Epidermal melanocyte (primary cell): ENCODE results near the gene GYPC.
"Not testable (repeated sequence)": the region's sequence is repeated elsewhere in the genome, so short reads cannot be mapped to it uniquely, and the experiment has no call there.

ENCODE experiments used
- DNase-seq: peaks from one replicate; pipeline ENCODE4 v3.0.0; 2011; ENCODE audit warnings: low spot score; ENCODE audit not compliant: insufficient read length

The GYPC gene

DNA sequence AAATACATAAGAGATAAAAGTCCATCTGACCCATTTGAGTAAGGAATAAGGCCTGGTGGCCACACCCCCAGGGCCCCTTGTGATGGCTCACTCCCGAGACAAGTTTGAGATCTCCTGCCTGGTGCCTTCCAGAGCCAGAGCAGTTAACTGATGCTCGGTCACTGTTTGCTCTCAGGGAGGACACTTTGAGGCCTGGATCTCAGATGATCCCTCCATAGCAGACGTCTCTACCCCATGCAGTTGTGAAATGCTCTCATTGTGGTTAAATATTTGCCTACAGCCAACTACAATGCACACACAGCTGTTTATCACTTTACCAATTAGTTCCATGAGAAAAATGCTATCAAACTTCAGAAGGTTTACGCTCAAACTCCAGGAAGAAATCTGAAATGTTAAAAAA, 12.3 kb downstream of the GYPC start:
- DNase-seq: no peak

GRCh38 chr2:126669772-126670171, 13.8 kb downstream of the GYPC start:
- DNase-seq: peak; percentile 53

DNA sequence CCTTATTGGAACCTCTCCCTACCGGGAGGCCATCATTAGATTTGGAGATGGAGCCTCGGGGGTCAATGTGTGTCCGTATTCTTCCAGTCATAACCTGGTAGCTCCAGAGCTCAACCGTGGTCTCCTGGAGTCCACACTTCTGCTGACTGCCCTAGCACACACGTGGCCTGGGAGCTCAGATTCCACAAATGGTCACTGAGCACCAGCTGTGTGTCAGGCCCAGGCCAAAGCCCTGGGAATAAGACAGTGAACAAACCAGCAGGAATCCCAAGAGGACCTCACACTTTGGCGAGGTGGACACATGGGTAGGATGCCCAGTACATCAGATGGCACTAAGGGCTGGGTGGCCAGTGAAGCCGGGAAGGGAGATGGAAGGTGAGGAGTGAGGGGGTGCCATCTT, 15.5 kb downstream of the GYPC start:
- no peak for DNase-seq

- no peak for DNase-seq
Measured at GRCh38 chr2:126672980-126673605, 17.1 kb downstream of the GYPC start.

- no peak for DNase-seq
Measured at GRCh38 chr2:126674075-126674744, 18.3 kb downstream of the GYPC start.

- DNase-seq: no peak
Measured at GRCh38 chr2:126675637-126676036, 19.7 kb downstream of the GYPC start.

DNA sequence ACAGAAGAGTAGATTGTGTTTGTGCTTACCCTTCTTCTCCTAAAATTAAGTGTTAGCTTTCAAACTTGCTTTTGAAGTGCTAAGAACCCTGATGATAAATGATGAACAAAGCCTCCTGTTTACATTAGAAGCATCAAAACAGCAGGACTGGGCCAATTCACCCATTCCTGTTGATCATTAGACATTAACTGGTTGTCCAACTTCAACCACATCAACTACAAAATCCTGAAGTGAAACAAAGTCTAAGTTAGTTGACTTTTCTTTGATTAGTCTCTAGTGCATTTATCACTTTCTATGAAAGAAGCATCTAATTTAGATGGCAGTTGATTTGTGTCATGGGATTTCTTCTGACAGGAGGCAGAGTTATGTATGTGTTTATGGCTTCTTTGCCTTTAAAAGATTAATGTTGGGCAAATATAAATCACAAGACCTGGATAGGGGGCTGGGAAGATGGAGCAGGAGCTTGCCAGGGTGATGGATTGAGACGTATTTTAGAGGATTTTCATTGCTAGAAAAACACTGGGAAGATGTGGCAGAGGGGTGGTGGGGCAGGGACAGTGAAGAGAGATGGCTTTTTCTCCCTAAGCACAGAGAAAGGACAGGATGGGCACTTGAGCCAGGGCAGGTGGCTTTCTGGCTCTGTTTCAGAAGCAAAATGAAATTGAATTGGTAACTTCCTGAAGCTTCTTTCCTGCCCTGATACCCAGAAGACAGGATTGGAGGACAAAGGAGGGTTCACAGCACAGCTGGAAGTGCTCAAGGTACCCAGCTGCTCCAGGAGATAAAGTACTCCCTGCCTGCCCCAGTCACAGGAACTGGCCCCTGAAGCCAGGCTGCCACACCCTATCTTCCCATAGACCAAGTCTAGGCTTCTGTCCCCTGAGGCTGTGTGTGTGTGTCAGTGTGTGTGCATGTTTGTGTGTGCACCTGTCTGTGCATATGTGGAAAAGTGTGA, 20.5 kb downstream of the GYPC start:
- DNase-seq: no peak

DNA sequence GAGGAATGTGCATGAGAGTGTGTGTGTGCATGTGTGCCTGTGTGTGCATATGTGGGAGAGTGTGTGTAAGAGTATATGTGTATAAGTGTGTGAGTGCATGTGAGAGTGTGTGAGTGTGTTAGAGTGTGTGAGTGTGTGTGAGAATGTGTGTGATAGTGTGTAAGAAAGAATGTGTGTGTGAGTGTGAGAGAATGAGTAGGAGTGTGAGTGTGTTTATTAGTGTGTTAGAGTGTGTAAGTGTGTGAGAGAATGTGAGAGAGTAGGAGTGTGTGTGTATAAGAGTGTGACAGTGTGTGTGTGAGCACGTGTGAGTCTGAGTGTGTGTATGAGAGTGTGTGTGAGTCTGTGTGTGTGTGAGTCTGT, 21.2 kb downstream of the GYPC start:
- no peak for DNase-seq

DNA sequence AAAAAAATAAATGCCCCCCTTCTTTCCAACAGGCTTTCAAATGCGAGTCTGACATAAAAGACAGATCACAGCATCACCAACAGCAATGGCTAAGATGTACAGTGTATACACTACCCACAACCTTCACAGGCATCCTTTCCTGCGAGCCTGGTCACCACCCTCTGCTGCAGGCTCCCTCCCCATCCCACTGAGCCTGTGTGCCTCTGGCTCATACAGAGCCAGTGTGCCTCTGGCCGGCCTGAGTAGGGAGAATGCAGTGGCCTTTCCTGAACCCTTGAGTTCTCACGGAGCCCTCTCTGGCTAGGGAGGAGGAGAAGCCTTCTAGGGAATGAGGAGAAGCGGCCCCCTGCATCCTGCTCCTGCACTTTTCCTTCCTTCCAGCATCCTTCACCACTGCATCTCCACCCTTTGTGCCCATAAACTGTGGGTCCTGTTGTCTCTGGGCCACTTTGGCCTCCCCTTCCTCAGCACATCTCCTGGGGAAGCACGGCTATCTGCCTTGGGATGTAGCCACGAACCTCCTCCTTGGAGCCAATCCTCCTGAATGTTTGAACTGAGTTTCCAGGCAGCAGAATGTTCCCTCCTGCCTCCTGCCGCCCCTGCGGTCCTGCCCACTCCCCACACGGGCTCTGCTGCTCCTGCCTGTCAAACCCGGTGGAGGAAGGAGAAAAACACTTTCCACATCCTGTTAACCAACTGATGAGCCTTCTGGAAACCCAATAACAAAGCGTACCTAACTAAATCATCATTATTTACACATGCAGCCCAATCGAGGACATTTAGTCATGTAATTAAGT, 22.5 kb downstream of the GYPC start:
- no peak for DNase-seq

DNA sequence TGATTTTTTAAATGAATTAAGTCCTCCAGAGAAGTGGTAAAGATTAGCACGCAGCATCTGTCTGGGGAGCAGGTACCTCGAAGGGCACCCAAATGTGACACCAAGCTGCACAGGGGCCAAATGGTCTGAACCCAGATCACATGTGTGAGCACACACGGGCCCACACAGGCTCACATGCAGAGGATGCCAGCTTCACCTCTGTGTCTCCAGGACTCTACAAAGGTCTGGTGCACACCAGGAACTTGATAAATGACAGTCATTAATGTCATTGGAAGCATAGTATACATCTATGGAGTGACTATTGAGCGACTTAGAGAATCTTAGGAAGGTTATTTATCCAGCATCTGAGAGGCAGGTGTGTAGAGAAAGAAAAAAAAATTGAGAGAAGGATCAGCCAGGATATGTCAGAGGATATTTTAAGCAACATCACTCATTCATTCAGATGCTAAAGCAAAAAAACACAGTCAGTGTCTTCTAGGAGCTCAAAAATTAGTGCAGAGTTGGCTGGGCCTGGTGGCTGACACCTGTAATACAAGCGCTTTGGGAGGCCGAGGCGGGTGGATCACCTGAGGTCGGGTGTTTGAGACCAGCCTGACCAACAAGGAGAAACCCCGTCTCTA, 23.2 kb downstream of the GYPC start:
- DNase-seq: no peak

- DNase-seq: no peak
Measured at GRCh38 chr2:126681505-126681904, 25.5 kb downstream of the GYPC start.

- DNase-seq: no peak
Measured at GRCh38 chr2:126685629-126686028, 29.7 kb downstream of the GYPC start.

DNA sequence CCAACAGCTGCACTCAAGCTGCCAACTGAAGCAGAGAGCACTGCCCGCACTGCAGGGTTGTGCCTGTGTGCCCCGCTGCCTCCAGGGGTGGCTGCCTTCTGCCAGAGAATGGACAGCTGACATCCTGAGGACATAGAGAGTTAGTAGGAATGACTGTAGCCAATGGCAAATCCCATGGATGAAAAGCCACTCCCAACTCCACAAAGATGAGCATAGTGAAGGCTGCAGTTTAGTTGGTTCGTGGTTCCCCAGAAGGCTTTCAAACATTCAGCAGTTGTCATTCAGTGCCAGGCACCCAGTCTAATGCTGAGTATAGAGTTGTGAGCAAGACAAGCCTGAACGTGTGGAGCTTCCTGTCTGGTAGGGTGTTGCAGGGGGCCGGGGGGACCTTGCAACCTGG, 30.3 kb downstream of the GYPC start:
- no peak for DNase-seq

GRCh38 chr2:126686841-126687485, 31.0 kb downstream of the GYPC start:
- DNase-seq: no peak

GRCh38 chr2:126687503-126687902, 31.5 kb downstream of the GYPC start:
- no peak for DNase-seq

DNA sequence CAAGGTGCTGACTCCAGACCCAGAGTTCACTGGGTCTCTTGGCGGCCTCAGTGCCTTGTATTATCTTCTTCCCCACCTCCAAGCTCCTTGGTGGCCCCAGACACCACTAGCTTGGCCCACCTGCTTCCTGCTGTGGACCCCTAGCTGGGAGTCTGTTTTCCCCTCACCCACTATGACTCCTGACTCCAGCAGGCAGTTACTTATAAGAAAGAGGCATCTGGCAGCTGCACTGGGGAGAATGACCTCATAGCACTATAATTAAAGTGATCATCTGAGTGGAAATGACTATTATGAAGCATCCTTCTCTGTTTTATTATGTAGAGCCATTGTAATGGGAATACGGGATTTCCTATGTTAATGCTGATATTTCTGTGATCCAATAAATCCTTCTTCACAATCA, 32.6 kb downstream of the GYPC start:
- not testable (repeated sequence) for DNase-seq

DNA sequence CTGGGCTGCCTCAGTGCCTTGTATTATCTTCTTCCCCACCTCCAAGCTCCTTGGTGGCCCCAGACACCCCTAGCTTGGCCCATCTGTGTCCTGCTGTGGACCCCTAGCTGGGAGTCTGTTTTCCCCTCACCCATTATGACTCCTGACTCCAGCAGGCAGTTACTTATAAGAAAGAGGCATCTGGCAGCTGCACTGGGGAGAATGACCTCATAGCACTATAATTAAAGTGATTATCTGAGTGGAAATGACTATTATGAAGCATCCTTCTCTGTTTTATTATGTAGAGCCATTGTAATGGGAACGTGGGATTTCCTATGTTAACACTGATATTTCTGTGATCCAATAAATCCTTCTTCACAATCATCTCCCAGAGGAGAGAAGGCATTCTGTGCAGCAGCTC, 36.3 kb downstream of the GYPC start:
- DNase-seq: not testable (repeated sequence)

DNA sequence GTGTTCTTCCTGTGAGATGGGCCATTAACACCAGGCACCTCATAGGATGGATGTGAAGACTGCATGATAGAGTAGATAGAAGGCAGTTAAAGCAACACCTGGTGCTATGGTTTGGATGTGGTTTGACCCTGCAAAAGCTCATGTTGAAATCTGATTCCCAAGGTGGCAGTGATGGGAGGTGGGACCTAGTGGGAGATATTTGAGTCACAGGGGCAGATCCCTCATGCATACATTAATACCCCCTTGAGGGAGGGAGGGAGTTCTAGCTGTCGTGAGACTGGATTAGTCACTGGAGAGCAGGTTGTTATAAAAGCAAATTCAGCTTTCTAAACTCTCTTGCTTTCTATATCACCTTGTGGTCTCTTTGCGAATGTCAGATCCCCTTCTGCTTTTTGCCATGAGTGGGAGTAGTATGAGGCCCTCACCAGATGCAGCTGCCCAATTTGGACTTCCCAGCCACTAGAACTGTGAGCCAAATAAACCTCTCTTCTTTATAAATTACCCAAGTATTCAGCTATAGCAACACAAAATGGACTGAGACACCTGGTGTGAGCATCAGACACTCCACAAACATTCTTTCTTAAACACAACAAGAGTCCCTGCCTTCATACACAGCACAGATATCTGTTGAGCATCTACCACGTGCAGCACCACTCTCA, 37.1 kb downstream of the GYPC start:
- not testable (repeated sequence) for DNase-seq

- DNase-seq: no peak
Measured at GRCh38 chr2:126696644-126697520, 40.9 kb downstream of the GYPC start.
